BLaER1 (cell line): ENCODE data around the gene CCL18.
"Not testable (repeated sequence)": the region's sequence is repeated elsewhere in the genome, so short reads cannot be mapped to it uniquely, and the experiment has no call there.

Experiments used
- H3K27ac ChIP-seq: shearing (Covaris generic); formaldehyde crosslinking; 2 replicates; pipeline ENCODE4 v1.8.1; 2022
- H3K27me3 ChIP-seq: shearing (Covaris generic); formaldehyde crosslinking; 2 replicates; pipeline ENCODE4 v1.8.1; 2022
- H3K36me3 ChIP-seq: shearing (Covaris generic); formaldehyde crosslinking; 2 replicates; pipeline ENCODE4 v1.8.1; 2022
- H3K4me1 ChIP-seq: shearing (Covaris generic); formaldehyde crosslinking; 2 replicates; pipeline ENCODE4 v1.8.1; 2022
- H3K4me2 ChIP-seq: shearing (Covaris generic); formaldehyde crosslinking; 2 replicates; pipeline ENCODE4 v1.8.1; 2022
- H3K4me3 ChIP-seq: shearing (Covaris generic); formaldehyde crosslinking; 2 replicates; pipeline ENCODE4 v1.8.1; 2022
- H3K9ac ChIP-seq: shearing (Covaris generic); formaldehyde crosslinking; 2 replicates; pipeline ENCODE4 v1.8.1; 2022
- H3K9me3 ChIP-seq: shearing (Covaris generic); formaldehyde crosslinking; 2 replicates; pipeline ENCODE4 v1.8.1; 2022
- H4K20me1 ChIP-seq: shearing (Covaris generic); formaldehyde crosslinking; 2 replicates; pipeline ENCODE4 v1.8.1; 2022
- Cebpa-rat ChIP-seq: shearing (Covaris generic); IDR thresholded peaks from 2 replicates; pipeline ENCODE4 v1.8.1; 2022

Gene CCL18

DNA sequence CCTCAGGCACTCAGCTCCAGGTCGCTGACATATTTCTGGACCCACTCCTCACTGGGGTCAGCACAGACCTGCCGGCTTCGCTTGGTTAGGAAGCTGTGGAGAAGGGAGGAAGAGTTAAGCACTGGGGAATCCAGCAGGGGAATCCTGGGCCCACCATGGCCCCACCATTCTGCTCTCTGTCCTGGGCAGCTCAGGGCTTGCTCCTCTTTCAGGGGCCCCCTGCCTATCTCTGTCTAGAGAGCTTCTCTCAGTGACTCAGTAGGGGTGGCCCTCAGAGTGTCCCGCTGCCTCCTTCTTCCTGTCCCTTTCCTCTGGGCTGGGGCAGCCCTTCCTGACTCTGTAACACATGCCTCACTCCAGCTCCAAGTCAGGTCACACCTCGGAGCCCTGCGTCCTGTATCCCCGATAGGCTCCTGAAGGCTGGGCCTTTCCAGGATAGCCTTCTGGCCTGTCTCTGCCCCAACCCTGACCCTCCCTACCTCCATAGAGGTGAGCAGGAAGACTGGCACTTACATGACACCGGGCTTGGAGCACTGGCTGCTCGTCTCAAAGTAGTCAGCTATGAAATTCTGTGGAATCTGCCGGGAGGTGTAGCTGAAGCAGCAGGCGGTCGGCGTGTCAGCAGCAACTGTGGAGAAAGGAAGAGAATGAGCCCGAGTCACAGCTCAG, 24.7 kb downstream of the CCL18 start:
- Histone ChIP-seq H3K4me2 (peak overlapping the region; percentile 82), H3K9ac (peak overlapping the region; percentile 13; the same call in 1 of the 2 replicates), H3K4me1 (peaks cover 63% of the 10 kb centered on the region)

DNA sequence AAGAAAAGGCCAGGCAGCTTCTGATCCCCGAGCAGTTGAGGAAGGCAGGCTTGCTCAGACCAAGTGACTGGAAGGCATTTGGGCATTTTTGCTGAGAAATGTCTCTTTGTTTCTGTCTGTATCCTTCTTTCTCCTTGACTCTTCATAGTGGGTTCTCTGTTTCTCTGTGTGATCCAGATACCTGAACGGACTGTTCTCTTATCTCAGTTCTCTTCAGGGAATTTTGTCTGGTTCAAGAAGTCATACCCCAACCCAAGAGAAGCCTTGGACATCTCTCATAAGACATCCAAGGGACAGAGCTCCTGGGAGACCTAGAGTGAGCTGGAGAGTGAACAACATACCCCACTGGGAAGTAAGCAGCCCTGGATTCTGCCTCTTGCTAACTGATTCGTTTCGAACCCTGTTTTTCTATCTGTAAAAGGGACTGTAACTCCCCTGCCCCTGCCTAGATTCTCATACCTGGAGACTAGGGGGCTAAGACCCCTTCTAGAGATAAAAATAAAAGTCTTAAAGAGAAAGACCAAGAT, 25.3 kb downstream of the CCL18 start:
- Histone ChIP-seq H3K9me3 (no peaks in the 10 kb centered on the region), H3K27me3 (no peaks in the 10 kb centered on the region), H3K4me3 (peak overlapping the region; percentile 40; the same call in 1 of the 2 replicates), H3K4me2 (peak overlapping the region; percentile 82), H3K9ac (peak overlapping the region; percentile 13; the same call in 1 of the 2 replicates), H3K4me1 (peaks cover 66% of the 10 kb centered on the region), H3K27ac (peak overlapping the region; percentile 52; the same call in 1 of the 2 replicates), H3K36me3 (no peaks in the 10 kb centered on the region), H4K20me1 (no peaks in the 10 kb centered on the region)
- TF ChIP-seq Cebpa-rat: no peak

More for the DNA sequence above, 24.7 kb downstream of the CCL18 start:
- Histone ChIP-seq H3K27me3 (no peaks in the 10 kb centered on the region), H3K36me3 (no peaks in the 10 kb centered on the region), H3K4me3 (peak overlapping the region; percentile 40; the same call in 1 of the 2 replicates), H3K9me3 (no peaks in the 10 kb centered on the region), H4K20me1 (no peaks in the 10 kb centered on the region), H3K27ac (peak overlapping the region; percentile 52; the same call in 1 of the 2 replicates)
- TF ChIP-seq Cebpa-rat: no peak

DNA sequence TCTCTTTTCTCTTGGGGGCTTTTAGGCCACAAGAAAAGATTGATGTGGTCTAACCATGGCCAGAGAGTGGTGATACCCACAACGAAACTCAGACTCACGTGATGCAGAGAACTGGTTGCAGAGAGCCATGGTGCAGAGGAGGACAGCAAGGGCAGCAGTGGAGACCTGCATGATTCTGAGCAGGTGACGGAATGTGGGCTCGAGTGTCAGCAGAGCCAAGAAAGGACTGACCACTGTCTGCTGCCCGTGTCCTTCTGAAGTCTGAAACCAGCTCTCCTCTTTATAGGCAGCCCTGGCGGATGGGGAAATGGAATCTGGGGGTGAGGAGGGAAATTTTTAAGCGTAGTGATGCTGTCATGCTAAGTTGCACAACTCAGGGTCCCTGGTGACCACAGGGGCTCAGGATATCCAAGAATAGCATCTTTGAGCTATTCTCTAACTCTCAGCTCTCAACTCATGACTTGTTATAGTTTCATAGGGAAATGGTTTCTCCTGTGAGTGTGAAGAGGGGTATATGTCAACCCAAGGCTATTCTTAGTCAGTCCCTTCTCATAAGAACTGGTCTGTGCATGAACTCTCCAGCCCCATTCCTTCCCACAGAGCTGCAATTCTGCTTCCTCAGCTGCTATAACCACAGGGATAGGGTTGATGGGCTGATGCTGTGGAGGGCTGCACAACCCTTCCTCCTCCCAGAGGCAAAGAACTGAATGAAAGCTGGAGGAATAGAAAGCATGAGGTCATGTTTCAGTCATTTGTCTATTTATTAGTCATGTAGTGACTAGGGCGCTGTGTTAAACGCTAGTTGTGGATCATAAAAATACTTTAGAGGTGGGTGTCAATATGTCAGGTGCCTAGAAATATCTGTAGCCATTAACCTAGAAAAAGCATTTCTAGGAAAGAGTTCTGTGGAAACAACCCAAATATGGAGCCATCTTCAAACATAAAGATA, 26.1 kb downstream of the CCL18 start, which contains the start of gene CCL3:
CCL3 (minus strand) TSS at position 256 of the 949 bp plus-strand sequence; CDS start at position 171, 85 bp downstream.
- Histone ChIP-seq H4K20me1 (no peaks in the 10 kb centered on the region), H3K9me3 (no peaks in the 10 kb centered on the region), H3K4me1 (peaks cover 73% of the 10 kb centered on the region), H3K9ac (peak within 1 kb of the TSS; percentile 55; the same call in 1 of the 2 replicates), H3K36me3 (no peaks in the 10 kb centered on the region), H3K27ac (peak within 1 kb of the TSS; percentile 52; the same call in 1 of the 2 replicates), H3K27me3 (no peaks in the 10 kb centered on the region), H3K4me2 (peak within 1 kb of the TSS; percentile 82), H3K4me3 (peak within 1 kb of the TSS; percentile 40; the same call in 1 of the 2 replicates)
- peak; percentile 99 for TF ChIP-seq Cebpa-rat

DNA sequence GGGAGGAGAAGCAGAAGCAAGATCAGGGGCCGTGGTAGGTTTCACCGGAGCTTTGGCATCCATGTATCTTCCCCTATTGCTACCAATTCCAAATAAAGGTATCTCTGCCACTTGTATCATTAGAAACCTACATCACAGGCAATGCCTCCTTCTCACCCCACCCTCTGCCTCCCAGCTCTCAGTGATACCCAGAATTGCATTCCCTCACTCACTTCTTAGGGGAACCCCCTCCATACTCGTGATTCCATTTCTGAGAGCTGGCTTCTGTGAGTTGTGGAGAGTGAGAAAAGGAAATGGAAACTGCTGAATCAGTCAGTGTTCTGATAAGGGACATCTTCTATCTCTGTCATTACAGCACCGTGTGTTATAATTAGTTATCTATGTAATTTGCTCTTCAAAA, 28.2 kb downstream of the CCL18 start:
- Histone ChIP-seq H3K9me3 (no peaks in the 10 kb centered on the region), H3K36me3 (no peaks in the 10 kb centered on the region), H3K4me2 (peak overlapping the region; percentile 66), H3K9ac (no peak overlapping the region), H3K4me3 (no peak overlapping the region), H3K4me1 (peaks cover 73% of the 10 kb centered on the region), H3K27me3 (no peaks in the 10 kb centered on the region), H3K27ac (no peak overlapping the region), H4K20me1 (no peaks in the 10 kb centered on the region)
- no peak for TF ChIP-seq Cebpa-rat

DNA sequence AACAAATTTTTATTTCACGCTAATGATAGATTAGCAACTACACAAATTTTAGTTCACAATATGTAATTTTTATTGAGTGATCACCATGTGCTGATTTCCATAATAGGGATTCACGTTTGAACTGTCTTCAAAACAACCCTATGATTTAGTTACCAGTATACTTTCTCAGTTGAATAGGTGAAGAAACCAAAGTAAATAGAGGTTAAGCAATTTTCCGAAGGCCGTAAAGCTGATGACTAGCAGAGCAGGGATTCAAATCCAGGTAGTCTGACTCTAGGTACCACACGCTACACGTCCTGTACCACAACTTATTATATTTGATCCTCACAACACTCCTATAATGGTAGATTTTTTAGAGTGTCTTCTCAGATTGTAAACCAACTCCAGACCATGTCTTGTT, 28.6 kb downstream of the CCL18 start:
- H4K20me1 ChIP-seq, H3K27ac ChIP-seq, H3K9me3 ChIP-seq, H3K36me3 ChIP-seq, H3K27me3 ChIP-seq, H3K9ac ChIP-seq, H3K4me3 ChIP-seq: not testable (repeated sequence)
- H3K4me1 ChIP-seq: peaks cover 73% of the 10 kb centered on the region
- H3K4me2 ChIP-seq: peak overlapping the region; percentile 66; the same call in 1 of the 2 replicates

DNA sequence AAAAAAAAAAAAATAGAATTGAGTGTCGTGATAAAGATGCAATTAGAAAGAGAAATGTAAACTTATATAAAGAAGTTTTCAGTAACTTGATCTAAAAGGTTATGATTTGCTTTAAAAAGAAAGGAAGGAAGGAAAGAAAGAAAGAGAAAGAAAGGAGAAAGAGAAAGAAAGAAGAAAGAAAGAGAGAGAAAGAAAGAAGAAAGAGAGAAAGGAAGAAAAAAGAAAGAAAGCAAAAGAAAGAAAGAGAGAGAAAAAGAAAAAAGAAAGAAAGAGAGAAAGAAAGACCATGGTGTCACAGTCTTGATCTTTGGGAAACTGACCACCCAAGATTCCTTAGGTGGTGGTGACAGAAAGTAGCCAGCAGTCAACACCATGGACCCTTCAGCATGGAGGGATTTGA, 30.2 kb downstream of the CCL18 start:
- Histone ChIP-seq H3K36me3 (no peaks in the 10 kb centered on the region), H4K20me1 (no peaks in the 10 kb centered on the region), H3K4me3 (no peak overlapping the region), H3K4me2 (no peak overlapping the region), H3K27ac (no peak overlapping the region), H3K27me3 (no peaks in the 10 kb centered on the region), H3K4me1 (peaks cover 59% of the 10 kb centered on the region), H3K9ac (no peak overlapping the region), H3K9me3 (no peaks in the 10 kb centered on the region)
- no peak for TF ChIP-seq Cebpa-rat

DNA sequence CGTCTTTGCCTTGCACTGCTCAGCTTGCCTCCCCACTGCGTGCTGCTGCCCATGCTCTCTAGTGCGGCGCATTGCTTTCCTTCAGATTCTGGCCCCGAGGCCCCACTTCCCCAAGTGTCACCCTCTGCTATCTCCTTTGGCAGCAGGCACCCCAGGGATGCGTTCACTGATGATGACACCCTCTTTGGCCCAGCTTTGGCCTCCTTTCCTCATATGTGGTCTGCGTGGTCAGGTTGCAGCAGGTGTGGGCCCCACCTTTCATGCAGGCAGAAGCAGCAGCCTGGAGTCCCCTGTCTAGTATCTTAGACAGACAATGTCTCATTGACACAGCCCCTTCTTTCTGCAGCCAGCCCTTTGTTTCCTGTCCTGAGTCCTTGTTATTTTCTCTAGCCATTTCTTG, 30.7 kb downstream of the CCL18 start:
- TF ChIP-seq Cebpa-rat: no peak
- Histone ChIP-seq H3K4me3 (no peak overlapping the region), H3K27me3 (no peaks in the 10 kb centered on the region)

DNA sequence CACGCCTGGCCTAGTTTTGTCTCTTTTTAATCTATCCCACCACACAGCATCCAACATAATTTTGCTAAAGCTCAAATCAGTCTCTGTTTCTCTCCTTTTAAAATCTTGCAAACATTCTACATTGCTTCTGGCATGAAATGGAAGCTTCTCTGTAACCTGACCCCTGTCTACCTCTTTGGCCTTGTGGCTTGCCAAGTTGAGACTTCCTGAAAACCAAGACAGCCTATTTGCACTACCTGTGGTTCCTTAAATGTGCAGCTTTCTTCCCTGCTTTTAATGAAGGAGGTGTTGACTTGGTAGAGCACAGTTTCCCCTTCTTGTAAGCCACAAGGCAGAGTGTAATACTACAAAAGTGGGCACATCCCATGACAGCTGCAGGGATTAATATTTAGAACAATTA, 31.9 kb downstream of the CCL18 start:
- Histone ChIP-seq H3K4me3 (no peak overlapping the region), H3K27me3 (no peaks in the 10 kb centered on the region), H3K9ac (no peak overlapping the region), H3K4me1 (peaks cover 57% of the 10 kb centered on the region), H3K4me2 (peak overlapping the region; percentile 5), H4K20me1 (no peaks in the 10 kb centered on the region), H3K36me3 (no peaks in the 10 kb centered on the region), H3K27ac (no peak overlapping the region), H3K9me3 (no peaks in the 10 kb centered on the region)
- no peak for TF ChIP-seq Cebpa-rat

More for the DNA sequence above, 30.7 kb downstream of the CCL18 start:
- Histone ChIP-seq H3K27ac (no peak overlapping the region), H3K36me3 (no peaks in the 10 kb centered on the region), H3K9me3 (no peaks in the 10 kb centered on the region), H3K9ac (no peak overlapping the region), H3K4me1 (peaks cover 59% of the 10 kb centered on the region), H3K4me2 (no peak overlapping the region), H4K20me1 (no peaks in the 10 kb centered on the region)

DNA sequence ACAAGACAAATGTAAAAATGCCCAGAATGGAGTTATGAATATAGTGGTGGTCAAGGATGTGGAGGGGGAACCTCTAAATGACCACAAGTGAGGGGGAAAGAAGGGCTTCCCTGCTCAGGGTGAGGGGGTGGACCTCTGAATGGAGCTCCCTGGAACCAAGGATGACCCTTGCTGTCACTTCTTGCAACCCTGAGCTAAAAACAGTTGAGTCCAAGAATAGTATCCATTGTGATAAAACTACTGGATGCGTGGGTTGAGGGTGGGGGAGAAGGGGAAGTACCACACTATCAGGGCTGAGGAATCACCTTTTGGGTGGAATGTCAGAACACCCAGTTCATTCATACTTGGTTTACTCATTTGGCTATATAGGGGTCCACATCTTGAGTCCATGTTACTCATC, 34.9 kb downstream of the CCL18 start:
- H3K9ac ChIP-seq, H3K27me3 ChIP-seq, H3K4me2 ChIP-seq, H3K4me3 ChIP-seq, H3K36me3 ChIP-seq, H4K20me1 ChIP-seq, H3K9me3 ChIP-seq, H3K27ac ChIP-seq: not testable (repeated sequence)
- H3K4me1 ChIP-seq: peaks cover 51% of the 10 kb centered on the region
